LNCAP (cell line): ENCODE results near the gene AHSP.

Experiments
- TF ChIP-seq, protein P1 (sequence below): fragments of 450-650 bp; IDR thresholded peaks from 2 replicates; pipeline ENCODE4 v1.5.1; 2017; ENCODE audit warnings: mild to moderate bottlenecking

AHSP gene

DNA sequence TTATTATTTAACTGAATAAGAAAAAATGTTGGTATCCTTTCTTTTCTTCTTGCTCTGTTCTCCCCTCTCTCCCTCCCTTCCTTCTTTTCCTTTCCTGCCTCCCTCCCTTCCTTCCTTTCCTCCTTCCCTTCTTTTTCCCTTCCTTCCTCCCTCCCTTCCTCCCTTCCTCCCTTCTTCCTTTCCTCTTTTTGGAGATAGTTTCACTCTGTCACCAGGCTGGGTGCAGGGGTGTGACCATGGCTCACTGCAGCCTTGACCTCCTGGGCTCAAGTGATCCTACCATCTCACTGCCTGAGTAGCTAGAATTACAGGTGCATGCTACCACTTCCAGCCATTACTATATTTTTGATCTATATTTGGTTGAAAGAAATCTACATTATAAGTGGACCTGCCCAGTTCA is 13.8 kb upstream of the AHSP start:
- TF ChIP-seq, protein P1, sequence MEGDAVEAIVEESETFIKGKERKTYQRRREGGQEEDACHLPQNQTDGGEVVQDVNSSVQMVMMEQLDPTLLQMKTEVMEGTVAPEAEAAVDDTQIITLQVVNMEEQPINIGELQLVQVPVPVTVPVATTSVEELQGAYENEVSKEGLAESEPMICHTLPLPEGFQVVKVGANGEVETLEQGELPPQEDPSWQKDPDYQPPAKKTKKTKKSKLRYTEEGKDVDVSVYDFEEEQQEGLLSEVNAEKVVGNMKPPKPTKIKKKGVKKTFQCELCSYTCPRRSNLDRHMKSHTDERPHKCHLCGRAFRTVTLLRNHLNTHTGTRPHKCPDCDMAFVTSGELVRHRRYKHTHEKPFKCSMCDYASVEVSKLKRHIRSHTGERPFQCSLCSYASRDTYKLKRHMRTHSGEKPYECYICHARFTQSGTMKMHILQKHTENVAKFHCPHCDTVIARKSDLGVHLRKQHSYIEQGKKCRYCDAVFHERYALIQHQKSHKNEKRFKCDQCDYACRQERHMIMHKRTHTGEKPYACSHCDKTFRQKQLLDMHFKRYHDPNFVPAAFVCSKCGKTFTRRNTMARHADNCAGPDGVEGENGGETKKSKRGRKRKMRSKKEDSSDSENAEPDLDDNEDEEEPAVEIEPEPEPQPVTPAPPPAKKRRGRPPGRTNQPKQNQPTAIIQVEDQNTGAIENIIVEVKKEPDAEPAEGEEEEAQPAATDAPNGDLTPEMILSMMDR: no peak

DNA sequence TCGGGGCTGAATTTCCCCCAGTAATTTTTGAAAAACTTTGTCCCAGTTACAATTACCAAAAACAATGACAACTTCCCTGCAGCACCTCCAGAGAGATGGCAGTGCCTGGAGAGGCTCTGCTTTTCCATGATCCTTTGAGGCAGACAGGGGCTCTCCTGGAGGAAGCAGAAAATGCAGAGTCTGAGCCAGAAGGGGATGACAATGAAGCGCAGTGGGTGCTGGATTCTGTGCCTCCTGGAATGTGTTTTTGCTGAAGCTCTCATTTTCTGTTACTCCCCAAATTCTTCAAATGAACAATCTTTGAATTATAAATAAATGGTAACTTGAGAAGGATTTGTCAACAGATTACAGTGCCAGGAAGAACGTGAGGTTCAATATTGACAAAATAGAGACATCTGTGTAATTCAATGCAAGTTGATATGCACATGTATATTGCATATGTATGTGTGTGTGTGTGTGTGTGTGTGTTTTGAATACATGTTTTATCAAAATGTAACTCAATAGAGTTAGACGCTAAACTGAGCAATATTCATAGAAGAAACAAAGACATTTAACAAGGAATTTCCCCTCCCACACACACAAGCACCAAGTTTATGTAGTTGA is 9.8 kb upstream of the AHSP start:
- TF ChIP-seq, protein P1: no peak

DNA sequence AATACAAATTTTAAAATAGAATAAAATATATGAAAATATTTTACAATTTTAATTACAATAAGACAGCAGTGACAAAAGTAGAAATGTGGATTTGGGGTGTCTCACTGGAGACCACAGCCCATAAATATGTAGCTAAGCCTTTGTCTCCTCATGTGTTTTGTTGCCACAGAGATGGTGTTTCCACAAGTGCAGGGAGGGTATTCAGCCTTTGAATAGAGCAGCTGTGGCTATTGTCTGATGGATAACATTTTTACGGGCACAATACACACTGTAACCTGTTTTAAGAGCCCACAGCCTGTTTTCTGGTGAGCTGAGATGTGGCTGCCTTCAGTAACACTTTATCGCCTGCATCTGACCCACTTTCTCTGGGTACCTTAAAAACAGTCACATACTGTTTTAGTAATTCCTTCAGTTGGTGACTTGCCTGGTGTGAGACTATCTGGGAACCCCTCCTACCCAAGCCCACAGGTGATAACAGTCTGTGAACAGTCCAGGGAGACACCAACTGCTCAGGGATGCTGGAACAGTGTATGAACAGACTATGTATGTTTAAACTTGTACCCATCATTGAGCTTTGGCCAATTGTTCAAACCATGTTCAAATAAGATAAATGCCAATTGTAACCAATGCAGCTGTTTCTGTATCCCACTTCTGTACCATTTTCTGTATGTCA is 7.8 kb upstream of the AHSP start:
- TF ChIP-seq, protein P1: no peak

DNA sequence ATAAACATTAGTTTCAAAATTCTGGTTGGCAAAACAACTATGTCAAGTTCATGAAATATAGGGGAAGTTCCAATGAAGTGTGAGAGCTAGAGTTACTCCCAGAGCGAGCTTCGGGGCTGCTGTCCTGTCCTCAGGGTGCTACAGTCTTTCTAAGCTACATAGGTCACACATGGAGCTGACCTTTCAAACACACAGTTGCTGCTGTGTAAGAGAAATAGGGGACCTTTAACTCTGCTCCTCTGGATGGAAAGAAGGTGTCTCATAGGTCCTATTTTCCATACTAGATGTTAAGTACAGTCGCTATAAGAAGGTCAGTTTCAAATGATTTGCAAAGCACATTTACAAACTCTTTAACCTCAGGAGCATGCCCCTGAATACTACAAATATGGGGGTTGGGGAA is 6.3 kb upstream of the AHSP start:
- TF ChIP-seq, protein P1: no peak

DNA sequence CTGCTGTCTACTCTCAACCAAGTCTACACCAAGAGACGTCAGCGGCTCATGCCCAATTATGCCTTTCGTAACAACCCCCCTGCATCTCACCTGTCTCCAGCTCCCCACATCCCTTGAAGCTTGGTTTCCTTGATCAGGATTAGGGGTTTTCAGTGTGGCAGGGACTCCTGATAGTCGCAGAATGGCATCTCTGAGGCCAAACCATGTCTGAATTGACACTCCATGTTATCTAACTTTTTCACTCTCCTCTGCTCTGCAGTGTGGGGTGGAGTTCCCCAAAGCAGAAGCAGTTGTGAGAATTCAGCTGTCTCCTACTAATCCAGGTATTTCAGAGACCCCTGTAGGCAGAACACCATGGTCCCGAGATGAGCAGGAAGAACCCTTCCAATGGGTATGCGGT is 5.6 kb upstream of the AHSP start:
- TF ChIP-seq, protein P1: no peak

DNA sequence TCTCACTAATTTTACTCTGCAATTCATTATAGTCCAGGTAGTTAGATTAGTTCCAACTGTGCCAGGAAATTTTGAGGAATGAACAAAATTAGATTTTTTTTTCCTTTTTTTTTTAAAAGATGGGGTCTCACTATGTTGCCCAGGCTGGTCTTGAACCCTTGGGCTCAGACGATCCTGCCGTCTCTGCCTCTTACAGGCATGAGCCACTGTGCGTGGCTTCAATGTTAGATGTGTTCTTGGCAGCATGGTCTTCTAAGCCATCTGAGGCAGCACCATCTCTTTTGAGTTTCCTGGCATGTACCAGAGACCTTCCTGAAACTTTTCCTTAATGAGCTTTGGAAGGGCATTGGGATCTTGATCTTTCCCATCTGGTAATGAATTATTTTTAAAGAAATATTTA is 2.6 kb upstream of the AHSP start:
- TF ChIP-seq, protein P1: no peak

DNA sequence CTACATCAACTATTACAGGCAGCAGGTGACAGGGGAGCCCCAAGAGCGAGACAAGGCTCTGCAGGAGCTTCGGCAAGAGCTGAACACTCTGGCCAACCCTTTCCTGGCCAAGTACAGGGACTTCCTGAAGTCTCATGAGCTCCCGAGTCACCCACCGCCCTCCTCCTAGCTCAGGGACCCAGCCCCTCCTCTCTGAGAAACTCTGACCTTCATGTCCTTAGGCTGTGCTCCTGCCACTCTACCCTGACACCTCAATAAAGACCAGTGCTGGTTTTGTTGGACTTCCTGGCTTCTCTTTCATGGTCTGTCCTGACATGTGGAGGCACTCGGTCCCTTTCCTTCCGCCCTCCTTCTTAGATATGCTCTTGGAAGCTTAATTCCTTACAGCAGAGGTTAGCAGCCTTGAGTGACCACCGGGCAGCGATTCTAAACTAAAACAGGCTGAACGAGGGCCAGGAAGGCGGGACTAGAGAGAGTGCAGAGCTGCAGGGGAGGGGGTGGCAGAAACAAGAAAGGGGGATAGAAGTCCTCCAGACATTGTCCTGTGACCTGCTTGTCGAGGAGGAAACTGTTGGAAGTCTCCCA is 915 bp downstream of the AHSP start:
- TF ChIP-seq, protein P1: no peak
